Stomach (tissue), 4 donors: ENCODE data around the gene NRG3.

Experiments
- POLR2A ChIP-seq, 4 donors: fragments of 450-650 bp; IDR thresholded peaks; one replicate each; pipeline ENCODE4 v1.6.1; 2016; ENCODE audit warnings: antibody characterized with exemption in 4 of 4, control low read depth in 2 of 4, mild to moderate bottlenecking in 1 of 4, moderate library complexity in 1 of 4
- POLR2AphosphoS5 ChIP-seq, 3 donors: sonication (generic); formaldehyde crosslinking; IDR thresholded peaks; one replicate each; pipeline ENCODE4 v1.6.1; 2016; ENCODE audit warnings: antibody characterized with exemption in 3 of 3
- TF ChIP-seq, protein P1 (sequence below), 7 experiments: fragments of 450-650 bp in 4 of 7; fragments of 200-600 bp in 3 of 7; sonication (generic) in 3 of 7; IDR thresholded peaks; one replicate each; pipeline ENCODE4 v1.5.1; 2016 to 2019; ENCODE audit warnings: antibody characterized with exemption in 7 of 7, control low read depth in 2 of 7, mild to moderate bottlenecking in 1 of 7

DNA sequence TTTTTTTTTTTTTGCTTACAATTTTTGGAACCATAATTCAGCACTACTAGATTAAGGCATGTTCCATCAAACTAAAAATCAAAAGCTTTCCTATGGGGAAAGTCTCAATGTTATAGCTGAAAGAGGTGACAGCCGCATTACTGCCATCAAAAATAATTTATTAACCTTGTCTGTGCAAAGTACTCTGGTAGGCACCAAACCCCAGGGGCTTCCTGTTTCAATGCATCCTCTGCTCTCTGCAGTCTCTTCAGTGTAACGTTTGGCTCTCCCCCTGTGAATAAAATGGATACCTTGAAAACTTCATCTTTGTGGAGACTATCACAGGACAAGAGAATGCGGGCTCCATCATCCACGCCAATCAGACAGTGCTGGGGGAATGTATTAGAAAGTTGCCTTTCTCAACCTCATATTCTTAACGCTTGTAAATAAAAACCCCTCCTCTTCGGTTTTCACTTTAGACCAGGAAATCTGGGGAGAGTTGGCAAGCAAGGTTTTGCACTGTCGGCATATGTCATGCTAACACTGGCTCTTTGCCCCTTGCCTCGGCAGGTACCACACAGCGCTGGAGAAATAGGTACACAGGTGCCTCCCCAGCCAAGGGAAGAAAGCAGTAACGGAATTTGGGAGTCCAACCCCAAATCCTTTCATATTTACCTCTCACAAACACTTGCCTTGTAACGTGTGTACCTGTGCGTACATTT, 1.6 kb upstream of the NRG3 start:
- TF ChIP-seq, protein P1, sequence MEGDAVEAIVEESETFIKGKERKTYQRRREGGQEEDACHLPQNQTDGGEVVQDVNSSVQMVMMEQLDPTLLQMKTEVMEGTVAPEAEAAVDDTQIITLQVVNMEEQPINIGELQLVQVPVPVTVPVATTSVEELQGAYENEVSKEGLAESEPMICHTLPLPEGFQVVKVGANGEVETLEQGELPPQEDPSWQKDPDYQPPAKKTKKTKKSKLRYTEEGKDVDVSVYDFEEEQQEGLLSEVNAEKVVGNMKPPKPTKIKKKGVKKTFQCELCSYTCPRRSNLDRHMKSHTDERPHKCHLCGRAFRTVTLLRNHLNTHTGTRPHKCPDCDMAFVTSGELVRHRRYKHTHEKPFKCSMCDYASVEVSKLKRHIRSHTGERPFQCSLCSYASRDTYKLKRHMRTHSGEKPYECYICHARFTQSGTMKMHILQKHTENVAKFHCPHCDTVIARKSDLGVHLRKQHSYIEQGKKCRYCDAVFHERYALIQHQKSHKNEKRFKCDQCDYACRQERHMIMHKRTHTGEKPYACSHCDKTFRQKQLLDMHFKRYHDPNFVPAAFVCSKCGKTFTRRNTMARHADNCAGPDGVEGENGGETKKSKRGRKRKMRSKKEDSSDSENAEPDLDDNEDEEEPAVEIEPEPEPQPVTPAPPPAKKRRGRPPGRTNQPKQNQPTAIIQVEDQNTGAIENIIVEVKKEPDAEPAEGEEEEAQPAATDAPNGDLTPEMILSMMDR (IDR thresholded peaks at IDR 0.05) = no peak
- TF ChIP-seq POLR2AphosphoS5 (IDR thresholded peaks at IDR 0.05) (no peak), POLR2A (IDR thresholded peaks at IDR 0.05) (no peak)
